HepG2 (cell line): ENCODE data around the gene HEXIM1. TPM values are rescaled to one million over a fixed set of nuclear protein-coding genes. Genes with fewer than 3 reads are reported as not detected.

ENCODE experiments used
- ASH2L ChIP-seq: fragments of 300-600, 200-600 bp; sonication (generic); IDR thresholded peaks from 2 replicates; pipeline ENCODE4 v1.7.0; 2017; ENCODE audit warnings: low read depth, mild to moderate bottlenecking, moderate library complexity, mixed read lengths, low read length; ENCODE audit not compliant: insufficient read length
- ATF3 ChIP-seq: sonication (generic); formaldehyde crosslinking; IDR thresholded peaks from 2 replicates; pipeline ENCODE4 v1.4.0; 2020; ENCODE audit warnings: missing genetic modification reagents
- ETV6 ChIP-seq: sonication (generic); formaldehyde crosslinking; conservative IDR thresholded peaks from 2 replicates; pipeline ENCODE4 v1.4.0; 2020; ENCODE audit warnings: missing genetic modification reagents
- ISX ChIP-seq: sonication (generic); formaldehyde crosslinking; conservative IDR thresholded peaks from 2 replicates; pipeline ENCODE4 v1.5.0; 2020; ENCODE audit warnings: missing genetic modification reagents
- JUND ChIP-seq: sonication (generic); formaldehyde crosslinking; IDR thresholded peaks from 2 replicates; pipeline ENCODE4 v1.8.0; 2022; ENCODE audit warnings: mild to moderate bottlenecking, missing genetic modification reagents
- MXD3 ChIP-seq: IDR thresholded peaks from 2 replicates; pipeline ENCODE4 v1.6.1; 2016; ENCODE audit warnings: mild to moderate bottlenecking, missing biosample characterization, missing genetic modification reagents
- MXI1 ChIP-seq: IDR thresholded peaks from 3 replicates; pipeline ENCODE4 v1.6.1; 2012; ENCODE audit warnings: low read depth, low read length, inconsistent platforms, borderline replicate concordance
- PPARG ChIP-seq: conservative IDR thresholded peaks from 2 replicates; pipeline ENCODE4 v1.6.1; 2016; ENCODE audit warnings: missing biosample characterization, missing genetic modification reagents
- RORA ChIP-seq: sonication (generic); formaldehyde crosslinking; IDR thresholded peaks from 2 replicates; pipeline ENCODE4 v1.5.0; 2020; ENCODE audit warnings: mild to moderate bottlenecking, missing genetic modification reagents, moderate library complexity
- SMARCC2 ChIP-seq: fragments of 450-650 bp; IDR thresholded peaks from 2 replicates; pipeline ENCODE4 v1.6.1; 2017; ENCODE audit warnings: antibody characterized with exemption, mild to moderate bottlenecking
- SOX13 ChIP-seq, 3 experiments: fragments of 450-650 bp in 1 of 3; sonication (generic) in 1 of 3; formaldehyde crosslinking in 1 of 3; IDR thresholded peaks in 2 of 3; conservative IDR thresholded peaks in 1 of 3; 2 replicates each; pipeline versions ENCODE4 v1.5.0 to v1.6.1; 2016 to 2020; ENCODE audit warnings: antibody characterized with exemption in 1 of 3, mild to moderate bottlenecking in 1 of 3, missing compliant biosample characterization in 1 of 3, missing genetic modification reagents in 1 of 3, moderate library complexity in 1 of 3
- SP5 ChIP-seq: IDR thresholded peaks from 2 replicates; pipeline ENCODE4 v1.6.1; 2016; ENCODE audit warnings: low read depth, borderline replicate concordance
- U2AF1 ChIP-seq: fragments of 200-400 bp; formaldehyde crosslinking; optimal IDR thresholded peaks from 2 replicates; pipeline ENCODE3; 2017; ENCODE audit warnings: mild to moderate bottlenecking, low read depth, low read length
- ZBTB3 ChIP-seq: sonication (generic); formaldehyde crosslinking; IDR thresholded peaks from 2 replicates; pipeline ENCODE4 v1.4.0; 2020; ENCODE audit warnings: low read depth, mild to moderate bottlenecking, moderate library complexity, missing genetic modification reagents, borderline replicate concordance
- ZFP62 ChIP-seq: sonication (generic); formaldehyde crosslinking; IDR thresholded peaks from 2 replicates; pipeline ENCODE4 v1.4.0; 2020; ENCODE audit warnings: missing genetic modification reagents
- ZFYVE20 ChIP-seq: sonication (generic); formaldehyde crosslinking; IDR thresholded peaks from 2 replicates; pipeline ENCODE4 v1.8.0; 2023; ENCODE audit warnings: low read depth, mild to moderate bottlenecking, moderate library complexity, missing genetic modification reagents, borderline replicate concordance
- ZNF18 ChIP-seq: sonication (generic); formaldehyde crosslinking; IDR thresholded peaks from 2 replicates; pipeline ENCODE4 v1.8.0; 2022; ENCODE audit warnings: mild to moderate bottlenecking, missing genetic modification reagents; ENCODE audit not compliant: insufficient replicate concordance
- ZNF382 ChIP-seq: sonication (generic); formaldehyde crosslinking; IDR thresholded peaks from 2 replicates; pipeline ENCODE4 v1.5.0; 2020; ENCODE audit warnings: missing genetic modification reagents, mild to moderate bottlenecking, borderline replicate concordance
- ZNF670 ChIP-seq: sonication (generic); formaldehyde crosslinking; IDR thresholded peaks from 2 replicates; pipeline ENCODE4 v1.8.0; 2022; ENCODE audit warnings: mild to moderate bottlenecking, missing genetic modification reagents, borderline replicate concordance
- polyA plus RNA-seq, 8 experiments: library from polyadenylated mRNA; depleted of rRNA in 3 of 8; stranded (reverse) in 7 of 8; unstranded in 1 of 8; fragments of >200 nt; fragmentation: Illumina TruSeq in 4 of 8; extraction: Trizol in 4 of 8; gene quantifications; 2 replicates each; pipeline versions ENCODE4 v1.2.1 to v1.2.3, GENCODE V29; 2011 to 2016; ENCODE audit warnings: low read depth in 4 of 8, missing spikeins in 1 of 8, mixed read lengths in 1 of 8; ENCODE audit not compliant: insufficient read depth in 1 of 8
- total RNA-seq, 5 experiments: library from RNA; depleted of rRNA; stranded (reverse); fragments of >200 nt; fragmentation: Illumina TruSeq; extraction: Trizol; gene quantifications; 2 replicates each; pipeline ENCODE4 v1.2.3, GENCODE V29; 2016; ENCODE audit warnings: low read depth in 1 of 5
- TF ChIP-seq, protein P1 (sequence below): IDR thresholded peaks from 2 replicates; pipeline ENCODE4 v1.6.1; 2016

The HEXIM1 gene
- total and polyA plus RNA-seq, 2 of the 13 experiments (the other 11 are each of a cell fraction or from before 2014, with no cell fraction given), result 10.5 to 16.6 TPM

DNA sequence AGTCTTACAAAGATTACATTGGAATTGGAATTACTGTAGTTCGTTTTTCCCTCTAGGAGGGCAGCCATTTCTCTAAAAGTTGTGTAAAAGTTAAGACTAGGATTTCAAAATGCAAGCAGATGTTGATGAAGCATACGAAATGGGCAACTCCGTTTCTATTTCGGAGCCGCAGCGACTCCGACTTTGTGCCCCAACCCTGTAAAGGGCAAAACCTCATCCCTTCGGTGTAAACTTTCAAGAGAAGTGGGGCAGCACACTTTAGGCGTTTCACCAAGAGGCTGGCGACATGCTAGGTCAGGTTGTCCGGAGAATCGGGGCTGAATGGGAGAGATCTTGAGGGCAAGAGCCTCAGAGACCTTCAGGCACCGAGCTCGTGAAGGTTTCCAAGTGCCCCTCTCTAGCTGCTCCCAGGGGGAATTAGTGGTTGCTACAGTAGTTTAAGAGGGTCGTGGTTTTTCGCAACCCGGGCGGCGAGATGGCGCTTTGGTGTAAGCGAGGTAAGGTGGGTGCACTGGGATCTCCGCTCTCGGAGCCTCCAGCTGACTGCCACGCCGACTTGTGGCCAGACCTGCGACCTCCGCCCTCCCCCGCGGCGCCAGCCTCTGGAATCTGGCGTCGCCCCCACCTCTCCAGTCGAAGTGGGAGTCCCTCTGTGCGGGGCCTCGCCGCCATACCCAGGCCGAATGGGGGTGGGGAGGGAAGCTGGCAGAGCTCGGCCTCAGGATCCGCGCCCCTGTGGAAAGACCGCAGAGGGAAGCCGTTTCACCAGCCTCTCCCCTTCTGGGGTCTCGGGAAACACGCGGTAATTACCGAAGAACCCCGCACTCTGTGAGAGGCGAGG, 12.4 kb downstream of the HEXIM1 start (continued):
- TF ChIP-seq SOX13 (IDR thresholded peaks at IDR 0.05) (no peak), SOX13 (CRISPR knock-in tag; conservative IDR thresholded peaks at IDR 0.05 in 1 of 2, IDR thresholded peaks at IDR 0.05 in 1 of 2) (peak; percentile 41 to 48; a peak in 1 of 4 replicates), ATF3 (CRISPR knock-in tag) (no peak), ZNF382 (CRISPR knock-in tag) (no peak), ISX (CRISPR knock-in tag) (peak; percentile 68; the same call in 1 of the 2 replicates), SP5 (peak; percentile 23; the same call in 1 of the 2 replicates), RORA (CRISPR knock-in tag) (peak; percentile 53; the same call in 1 of the 2 replicates), ASH2L (peak; percentile 75), ZBTB3 (CRISPR knock-in tag) (peak; percentile 43), ZFYVE20 (CRISPR knock-in tag) (no peak), MXD3 (CRISPR knock-in tag) (peak; percentile 91), JUND (CRISPR knock-in tag) (0 out of 2 replicates have a peak, but pooled peaks have one; percentile 10), SMARCC2 (no peak), ZNF18 (CRISPR knock-in tag) (peak; percentile 94), ZNF670 (CRISPR knock-in tag) (no peak; the same call in 1 of the 2 replicates), U2AF1 (peak; percentile 90), ETV6 (CRISPR knock-in tag) (no peak), MXI1 (0 out of 3 replicates have a peak, but pooled peaks have one; percentile 39), ZFP62 (CRISPR knock-in tag) (peak; percentile 64; the same call in 1 of the 2 replicates), PPARG (CRISPR knock-in tag) (peak; percentile 6; the same call in 1 of the 2 replicates)
- TF ChIP-seq, protein P1, sequence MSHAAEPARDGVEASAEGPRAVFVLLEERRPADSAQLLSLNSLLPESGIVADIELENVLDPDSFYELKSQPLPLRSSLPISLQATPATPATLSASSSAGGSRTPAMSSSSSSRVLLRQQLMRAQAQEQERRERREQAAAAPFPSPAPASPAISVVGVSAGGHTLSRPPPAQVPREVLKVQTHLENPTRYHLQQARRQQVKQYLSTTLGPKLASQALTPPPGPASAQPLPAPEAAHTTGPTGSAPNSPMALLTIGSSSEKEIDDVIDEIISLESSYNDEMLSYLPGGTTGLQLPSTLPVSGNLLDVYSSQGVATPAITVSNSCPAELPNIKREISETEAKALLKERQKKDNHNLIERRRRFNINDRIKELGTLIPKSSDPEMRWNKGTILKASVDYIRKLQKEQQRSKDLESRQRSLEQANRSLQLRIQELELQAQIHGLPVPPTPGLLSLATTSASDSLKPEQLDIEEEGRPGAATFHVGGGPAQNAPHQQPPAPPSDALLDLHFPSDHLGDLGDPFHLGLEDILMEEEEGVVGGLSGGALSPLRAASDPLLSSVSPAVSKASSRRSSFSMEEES (CRISPR knock-in tag), result no peak
